PC-9 (cell line): Measurements from ENCODE around the gene NINJ2. TPM values are rescaled to one million over a fixed set of nuclear protein-coding genes. Genes with fewer than 3 reads are reported as not detected.

Experiments used
- BruUV-seq: library from RNA; stranded (reverse); fragments of 400-500 nt; replicated peaks from 2 replicates; lab custom pipeline; 2021; lab: Mats Ljungman, UMichigan
- CTCF ChIA-PET: fragments of 300-600 bp; sonication (Branson Sonifier 250); formaldehyde crosslinking; loops from one replicate; lab custom pipeline; 2022; ENCODE audit warnings: antibody characterized with exemption; lab: Charles Lee
- POLR2A ChIA-PET: fragments of 300-600 bp; sonication (Branson Sonifier 250); formaldehyde crosslinking; loops from one replicate; lab custom pipeline; 2022; ENCODE audit warnings: antibody characterized with exemption; ENCODE audit not compliant: unreplicated experiment; lab: Charles Lee
- DNase-seq, 2 experiments: peaks; one replicate each; pipeline versions ENCODE4 v3.0.0 to v3.0.0-alpha.2; 2015 to 2022; ENCODE audit warnings: mixed read lengths in 1 of 2
- H2AFZ ChIP-seq: fragments of 200-600 bp; sonication (generic); 2 replicates; pipeline ENCODE4 v1.8.1; 2017; ENCODE audit warnings: antibody characterized with exemption
- H3F3A ChIP-seq: fragments of 200-600 bp; sonication (generic); 2 replicates; pipeline ENCODE4 v1.8.1; 2017; ENCODE audit warnings: antibody characterized with exemption, mild to moderate bottlenecking, low read depth; ENCODE audit not compliant: insufficient read depth
- H3K27ac ChIP-seq: fragments of 200-600 bp; sonication (generic); 2 replicates; pipeline ENCODE4 v1.6.1; 2016; ENCODE audit warnings: mixed run types
- H3K27me3 ChIP-seq: fragments of 200-600 bp; sonication (generic); 2 replicates; pipeline ENCODE4 v1.6.1; 2016; ENCODE audit warnings: low read depth, mixed run types; ENCODE audit not compliant: insufficient read depth
- H3K36me3 ChIP-seq: fragments of 200-600 bp; sonication (generic); 2 replicates; pipeline ENCODE4 v1.6.1; 2016; ENCODE audit warnings: low read depth, mixed run types
- H3K4me1 ChIP-seq: fragments of 200-600 bp; sonication (generic); replicated peaks from 2 replicates; pipeline ENCODE4 v1.6.1; 2016; ENCODE audit warnings: mixed run types; ENCODE audit not compliant: insufficient read depth
- H3K4me2 ChIP-seq: fragments of 200-600 bp; sonication (generic); 2 replicates; pipeline ENCODE4 v1.6.1; 2017; ENCODE audit warnings: mixed run types
- H3K4me3 ChIP-seq: fragments of 200-600 bp; sonication (generic); 2 replicates; pipeline ENCODE4 v1.6.1; 2016; ENCODE audit warnings: mixed run types
- H3K79me2 ChIP-seq: fragments of 200-600 bp; sonication (generic); 2 replicates; pipeline ENCODE4 v1.6.1; 2017; ENCODE audit warnings: low read depth, mixed run types
- H3K9me2 ChIP-seq: fragments of 200-600 bp; sonication (generic); 2 replicates; pipeline ENCODE4 v1.8.1; 2017; ENCODE audit warnings: mild to moderate bottlenecking; ENCODE audit not compliant: insufficient read depth
- H3K9me3 ChIP-seq: fragments of 200-600 bp; sonication (generic); 2 replicates; pipeline ENCODE4 v1.8.1; 2016; ENCODE audit warnings: low read depth; ENCODE audit not compliant: insufficient read depth
- H4K20me1 ChIP-seq: fragments of 200-600 bp; sonication (generic); 2 replicates; pipeline ENCODE4 v1.8.1; 2017; ENCODE audit not compliant: insufficient read depth
- EZH2 ChIP-seq: fragments of 200-600 bp; sonication (generic); IDR thresholded peaks from 2 replicates; pipeline ENCODE4 v1.8.0; 2017; ENCODE audit warnings: antibody characterized with exemption, low read depth
- intact Hi-C: fragments of 100-400 bp; cut with micrococcal nuclease; formaldehyde crosslinking; loops from one replicate; pipeline ENCODE4 v1.10.0; 2022; ENCODE audit not compliant: unreplicated experiment
- total RNA-seq: library from RNA; stranded (reverse); gene quantifications from 2 replicates; pipeline ENCODE4 v1.2.3, GENCODE V29; 2021
- TF ChIP-seq, protein P1 (sequence below): fragments of 200-600 bp; sonication (generic); conservative IDR thresholded peaks from 2 replicates; pipeline ENCODE4 v1.6.1; 2017; ENCODE audit warnings: mixed run types, antibody characterized with exemption, mild to moderate bottlenecking, moderate library complexity

The NINJ2 gene
- total RNA-seq, 1 experiment from 2014 or later: 19.3 TPM

DNA sequence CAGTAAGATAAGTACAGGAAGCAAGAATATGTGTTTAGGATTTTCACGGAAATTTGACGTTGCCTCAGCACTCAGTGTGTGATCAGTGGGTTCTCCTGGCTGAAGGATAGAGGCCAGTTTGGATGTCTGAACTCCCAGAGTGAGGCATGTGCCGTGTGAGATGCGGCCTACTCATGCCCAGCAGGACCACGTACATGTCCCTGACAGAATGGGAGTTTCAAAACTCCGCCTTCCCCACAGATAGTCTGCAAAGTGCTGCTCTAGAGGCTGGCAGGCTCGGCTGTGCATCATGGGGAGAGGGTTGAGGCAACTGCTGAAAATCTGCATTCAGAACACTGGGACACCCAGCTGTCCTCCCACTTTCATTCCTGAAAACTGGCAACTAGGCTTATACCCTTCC lies 58.3 kb downstream of the NINJ2 start:
- H3K4me1 ChIP-seq: peaks cover 24% of the 10 kb centered on the region
- H2AFZ ChIP-seq: no peak overlapping the region
- no peak overlapping the region for H3K4me2 ChIP-seq
- CTCF ChIA-PET: no interaction called here
- H3K27ac ChIP-seq: no peak overlapping the region
- H3K36me3 ChIP-seq: no peaks in the 10 kb centered on the region
- intact Hi-C loops: no loop called here
- no peaks in the 10 kb centered on the region for H3K27me3 ChIP-seq
- peaks cover 19% of the 10 kb centered on the region for H3F3A ChIP-seq
- H3K9me2 ChIP-seq: peaks cover 5% of the 10 kb centered on the region; the same call in 1 of the 2 replicates
- no peaks in the 10 kb centered on the region for H3K79me2 ChIP-seq
- H3K9me3 ChIP-seq: no peaks in the 10 kb centered on the region; the same call in 1 of the 2 replicates
- no peaks in the 10 kb centered on the region for H4K20me1 ChIP-seq
- POLR2A ChIA-PET: no interaction called here
- TF ChIP-seq, protein P1, sequence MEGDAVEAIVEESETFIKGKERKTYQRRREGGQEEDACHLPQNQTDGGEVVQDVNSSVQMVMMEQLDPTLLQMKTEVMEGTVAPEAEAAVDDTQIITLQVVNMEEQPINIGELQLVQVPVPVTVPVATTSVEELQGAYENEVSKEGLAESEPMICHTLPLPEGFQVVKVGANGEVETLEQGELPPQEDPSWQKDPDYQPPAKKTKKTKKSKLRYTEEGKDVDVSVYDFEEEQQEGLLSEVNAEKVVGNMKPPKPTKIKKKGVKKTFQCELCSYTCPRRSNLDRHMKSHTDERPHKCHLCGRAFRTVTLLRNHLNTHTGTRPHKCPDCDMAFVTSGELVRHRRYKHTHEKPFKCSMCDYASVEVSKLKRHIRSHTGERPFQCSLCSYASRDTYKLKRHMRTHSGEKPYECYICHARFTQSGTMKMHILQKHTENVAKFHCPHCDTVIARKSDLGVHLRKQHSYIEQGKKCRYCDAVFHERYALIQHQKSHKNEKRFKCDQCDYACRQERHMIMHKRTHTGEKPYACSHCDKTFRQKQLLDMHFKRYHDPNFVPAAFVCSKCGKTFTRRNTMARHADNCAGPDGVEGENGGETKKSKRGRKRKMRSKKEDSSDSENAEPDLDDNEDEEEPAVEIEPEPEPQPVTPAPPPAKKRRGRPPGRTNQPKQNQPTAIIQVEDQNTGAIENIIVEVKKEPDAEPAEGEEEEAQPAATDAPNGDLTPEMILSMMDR: no peak
- TF ChIP-seq EZH2: no peak
- DNase-seq: no peak
- no TSS peak for BruUV-seq
- no peak overlapping the region for H3K4me3 ChIP-seq

DNA sequence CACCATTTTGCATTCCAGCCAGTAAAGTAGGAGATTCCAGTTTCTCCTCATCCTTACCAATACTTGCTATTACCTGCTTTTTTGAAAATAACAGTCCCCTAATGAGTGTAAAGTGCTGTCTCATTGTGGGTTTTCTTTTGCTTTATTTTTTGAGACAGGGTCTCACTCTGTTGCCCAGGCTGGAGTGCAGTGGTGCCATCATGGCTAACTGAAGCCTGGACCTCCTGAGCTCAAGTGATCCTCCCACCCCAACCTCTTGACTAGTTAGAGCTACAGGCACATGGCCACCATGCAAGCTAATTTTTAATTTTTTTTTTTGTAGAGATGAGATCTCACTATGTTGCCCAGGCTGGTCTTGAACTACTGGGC lies 60.6 kb downstream of the NINJ2 start:
- no peak for DNase-seq
- BruUV-seq: no TSS peak
- no peaks in the 10 kb centered on the region; the same call in 1 of the 2 replicates for H3K9me3 ChIP-seq
- H2AFZ ChIP-seq: no peak overlapping the region
- H3K9me2 ChIP-seq: peaks cover 5% of the 10 kb centered on the region; the same call in 1 of the 2 replicates
- no peak overlapping the region for H3K4me3 ChIP-seq
- H4K20me1 ChIP-seq: no peaks in the 10 kb centered on the region
- peaks cover 12% of the 10 kb centered on the region for H3K4me1 ChIP-seq
- H3K27ac ChIP-seq: no peak overlapping the region
- H3F3A ChIP-seq: peaks cover 10% of the 10 kb centered on the region
- ChIA-PET POLR2A (no interaction called here), CTCF (no interaction called here)
- TF ChIP-seq, protein P1: no peak
- no peak for TF ChIP-seq EZH2
- no peaks in the 10 kb centered on the region for H3K36me3 ChIP-seq
- no peaks in the 10 kb centered on the region for H3K79me2 ChIP-seq
- intact Hi-C loops: no loop called here
- no peak overlapping the region for H3K4me2 ChIP-seq
- H3K27me3 ChIP-seq: no peaks in the 10 kb centered on the region

DNA sequence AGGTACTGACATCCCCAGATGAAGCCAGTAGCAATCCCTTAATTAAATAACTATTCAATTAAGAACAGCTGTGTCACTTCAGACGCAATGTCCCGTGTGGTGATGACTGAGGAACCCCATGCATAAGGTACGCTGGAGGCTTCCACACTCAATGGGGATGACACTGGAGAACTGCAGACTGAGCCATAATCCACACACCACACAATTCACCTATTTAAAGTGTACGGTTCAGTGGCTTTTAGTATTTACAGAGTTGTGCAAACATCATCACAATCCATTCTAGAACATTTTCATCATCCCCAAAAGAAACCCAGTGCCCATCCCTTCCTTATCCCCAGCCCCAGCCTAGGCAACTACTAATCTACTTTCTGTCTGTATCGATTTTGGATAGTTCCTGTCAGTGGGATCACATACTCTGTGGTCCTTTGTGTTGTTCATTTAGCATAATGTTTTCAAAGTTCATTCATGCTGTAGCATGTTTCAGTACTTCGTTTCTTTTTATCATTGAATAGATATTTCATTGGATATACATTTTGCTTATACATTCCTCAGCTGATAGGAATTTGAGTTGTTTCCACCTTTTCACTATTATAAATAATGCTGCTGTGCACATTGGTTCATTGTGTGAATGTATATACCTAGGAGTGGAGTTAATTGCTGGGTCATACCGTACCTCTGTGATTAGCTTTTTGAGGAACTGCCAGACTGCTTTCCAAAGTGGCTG lies 61.1 kb downstream of the NINJ2 start:
- POLR2A ChIA-PET: no interaction called here
- no peak overlapping the region for H3K27ac ChIP-seq
- no TSS peak for BruUV-seq

More for the DNA sequence above, 61.1 kb downstream of the NINJ2 start:
- Histone ChIP-seq H4K20me1 (no peaks in the 10 kb centered on the region), H3K79me2 (no peaks in the 10 kb centered on the region), H3K9me2 (peaks cover 5% of the 10 kb centered on the region; the same call in 1 of the 2 replicates), H3K4me3 (no peak overlapping the region), H3K4me1 (peaks cover 7% of the 10 kb centered on the region), H3K9me3 (no peaks in the 10 kb centered on the region; the same call in 1 of the 2 replicates), H3K36me3 (no peaks in the 10 kb centered on the region), H3K4me2 (no peak overlapping the region), H3F3A (peaks cover 7% of the 10 kb centered on the region), H3K27me3 (no peaks in the 10 kb centered on the region), H2AFZ (no peak overlapping the region)
- intact Hi-C loops: no loop called here
- no peak for DNase-seq
- CTCF ChIA-PET: no interaction called here
- TF ChIP-seq, protein P1: no peak
- no peak for TF ChIP-seq EZH2
